ENCODE measurements around the gene GTPBP2.

GTPBP2 gene

DNA sequence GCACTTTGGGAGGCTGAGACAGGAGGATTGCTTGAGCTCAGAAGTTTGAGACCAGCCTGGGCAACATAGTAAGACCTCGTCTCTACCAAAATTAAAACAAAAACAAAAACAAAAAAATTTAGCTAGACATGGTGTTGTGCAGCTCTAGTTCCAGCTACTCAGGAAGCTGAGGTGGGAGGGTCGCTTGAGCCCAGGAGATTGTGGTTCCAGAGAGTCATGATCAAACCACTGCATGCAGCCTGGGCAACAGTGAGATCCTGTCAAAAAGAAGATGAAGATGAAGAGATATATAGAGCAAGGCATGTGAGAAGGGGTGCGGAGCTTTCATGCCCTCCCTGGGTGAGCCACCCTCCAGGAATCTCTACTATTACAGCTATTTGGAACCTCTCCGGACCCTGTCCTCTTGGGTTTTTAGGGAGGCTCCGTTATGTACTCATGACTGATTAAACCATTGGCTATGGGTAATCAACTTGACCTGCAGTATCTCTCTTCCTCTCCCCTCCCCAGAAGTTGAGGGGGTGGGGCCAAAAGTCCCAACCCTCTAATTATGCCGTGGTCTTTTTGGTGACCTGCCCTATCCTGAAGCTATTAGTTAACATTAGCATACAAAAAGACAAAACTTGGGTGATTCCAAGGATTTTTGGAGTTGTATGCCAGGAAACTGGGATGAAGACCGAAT lies 44.0 kb downstream of the GTPBP2 start:
- no peak for DNase-seq (ENCODE audit: low read depth, low spot score)
- H3K9me3 ChIP-seq (ENCODE audit: insufficient read depth, low read length) = no peaks in the 10 kb centered on the region
- no peaks in the 10 kb centered on the region for H3K4me1 ChIP-seq (ENCODE audit: insufficient read depth, insufficient read length)
- H3K9ac ChIP-seq (ENCODE audit: insufficient read length, low read depth) = no peak overlapping the region
- no peak overlapping the region for H3K4me3 ChIP-seq (ENCODE audit: insufficient read length, low read depth)
- no peaks in the 10 kb centered on the region for H3K27me3 ChIP-seq (ENCODE audit: insufficient read depth, insufficient read length)
- peaks cover 47% of the 10 kb centered on the region for H3K36me3 ChIP-seq (ENCODE audit: insufficient read depth, insufficient read length, low read length)
- TF ChIP-seq ZNF274 (IDR thresholded peaks at IDR 0.05; ENCODE audit: low read depth, low read length) (no peak), YY1 (IDR thresholded peaks at IDR 0.05; ENCODE audit: insufficient read depth, insufficient read length) (no peak)

DNA sequence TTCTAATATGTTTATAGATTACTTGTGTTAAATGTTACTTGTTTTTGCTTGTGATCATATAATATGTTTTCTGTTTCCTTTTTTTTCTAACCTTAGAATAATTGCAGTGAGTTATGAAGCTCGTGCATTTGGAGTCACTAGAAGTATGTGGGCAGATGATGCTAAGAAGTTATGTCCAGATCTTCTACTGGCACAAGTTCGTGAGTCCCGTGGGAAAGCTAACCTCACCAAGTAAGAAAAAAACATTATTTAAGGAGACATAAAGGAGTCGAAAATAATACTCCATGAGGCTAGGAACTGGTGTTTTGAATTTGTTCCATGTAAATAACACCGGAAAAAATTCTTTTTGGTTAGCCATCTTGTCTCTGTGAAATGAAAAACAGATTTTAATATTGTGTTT lies 46.2 kb downstream of the GTPBP2 start:
- TF ChIP-seq ZNF274 (IDR thresholded peaks at IDR 0.05; ENCODE audit: low read depth, low read length) (no peak), SUZ12 (IDR thresholded peaks at IDR 0.05; ENCODE audit: extremely low read depth, insufficient read depth, insufficient read length) (no peak), YY1 (IDR thresholded peaks at IDR 0.05; ENCODE audit: insufficient read depth, insufficient read length) (no peak)
- no peak overlapping the region for H3K9ac ChIP-seq (ENCODE audit: insufficient read length, low read depth)
- no peak overlapping the region for H3K4me3 ChIP-seq (ENCODE audit: insufficient read length, low read depth)
- no peak for DNase-seq (ENCODE audit: low read depth, low spot score)
- H3K27me3 ChIP-seq (ENCODE audit: insufficient read depth, insufficient read length) = no peaks in the 10 kb centered on the region
- H3K9me3 ChIP-seq (ENCODE audit: insufficient read depth, low read length) = no peaks in the 10 kb centered on the region
- peaks cover 54% of the 10 kb centered on the region for H3K36me3 ChIP-seq (ENCODE audit: insufficient read depth, insufficient read length, low read length)
- no peaks in the 10 kb centered on the region for H3K4me1 ChIP-seq (ENCODE audit: insufficient read depth, insufficient read length)

DNA sequence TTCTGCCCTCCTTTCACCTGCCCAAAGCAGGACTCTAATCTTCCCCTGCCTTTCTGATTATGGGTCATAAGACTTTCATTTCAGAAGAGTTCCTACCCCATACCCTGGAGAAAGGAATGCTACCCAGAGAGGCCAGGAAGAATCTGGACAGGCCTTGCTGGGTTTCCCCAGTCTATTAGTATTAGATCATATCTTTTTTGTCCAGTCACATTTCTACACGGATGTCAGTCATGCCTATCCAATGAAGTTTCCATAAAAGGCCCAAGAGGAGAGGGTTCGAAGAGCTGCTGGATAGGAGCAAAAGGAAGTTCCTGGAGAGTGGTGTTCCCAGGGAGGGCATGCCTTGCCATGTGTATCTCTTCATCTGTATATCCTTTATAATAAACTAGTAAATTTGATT lies 49.9 kb downstream of the GTPBP2 start:
- Histone ChIP-seq H3K9me3 (ENCODE audit: insufficient read depth, low read length) (no peaks in the 10 kb centered on the region), H3K27me3 (ENCODE audit: insufficient read depth, insufficient read length) (no peaks in the 10 kb centered on the region), H3K9ac (ENCODE audit: insufficient read length, low read depth) (no peak overlapping the region), H3K4me3 (ENCODE audit: insufficient read length, low read depth) (no peak overlapping the region), H3K4me1 (ENCODE audit: insufficient read depth, insufficient read length) (no peaks in the 10 kb centered on the region), H3K36me3 (ENCODE audit: insufficient read depth, insufficient read length, low read length) (peaks cover 28% of the 10 kb centered on the region)
- no peak for DNase-seq (ENCODE audit: low read depth, low spot score)
- TF ChIP-seq SUZ12 (IDR thresholded peaks at IDR 0.05; ENCODE audit: extremely low read depth, insufficient read depth, insufficient read length) (no peak), ZNF274 (IDR thresholded peaks at IDR 0.05; ENCODE audit: low read depth, low read length) (no peak), YY1 (IDR thresholded peaks at IDR 0.05; ENCODE audit: insufficient read depth, insufficient read length) (no peak)

DNA sequence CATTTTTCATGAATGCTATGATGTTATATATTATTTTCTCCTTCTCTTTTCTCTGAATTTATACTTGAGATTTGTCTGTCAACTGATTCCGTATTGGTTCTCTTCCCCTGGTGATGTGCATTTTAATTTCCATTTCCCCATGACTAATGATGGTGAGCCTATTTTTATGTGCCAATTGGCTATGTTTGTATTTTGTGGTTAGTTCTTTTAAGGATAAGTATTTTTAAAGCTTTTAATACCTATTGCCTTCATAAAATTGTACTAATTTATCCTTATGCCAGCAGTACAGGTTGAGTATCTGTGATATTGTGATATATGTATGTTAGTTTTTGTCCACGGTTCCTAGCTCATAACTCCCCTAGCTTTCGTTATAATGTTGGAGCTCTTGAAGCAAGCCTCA lies 50.3 kb downstream of the GTPBP2 start:
- no peaks in the 10 kb centered on the region for H3K27me3 ChIP-seq (ENCODE audit: insufficient read depth, insufficient read length)
- no peaks in the 10 kb centered on the region for H3K4me1 ChIP-seq (ENCODE audit: insufficient read depth, insufficient read length)
- no peaks in the 10 kb centered on the region for H3K9me3 ChIP-seq (ENCODE audit: insufficient read depth, low read length)
- no peak for DNase-seq (ENCODE audit: low read depth, low spot score)
- TF ChIP-seq YY1 (IDR thresholded peaks at IDR 0.05; ENCODE audit: insufficient read depth, insufficient read length) (no peak), SUZ12 (IDR thresholded peaks at IDR 0.05; ENCODE audit: extremely low read depth, insufficient read depth, insufficient read length) (no peak), ZNF274 (IDR thresholded peaks at IDR 0.05; ENCODE audit: low read depth, low read length) (no peak)
- H3K4me3 ChIP-seq (ENCODE audit: insufficient read length, low read depth) = no peak overlapping the region
- peaks cover 24% of the 10 kb centered on the region for H3K36me3 ChIP-seq (ENCODE audit: insufficient read depth, insufficient read length, low read length)
- no peak overlapping the region for H3K9ac ChIP-seq (ENCODE audit: insufficient read length, low read depth)

DNA sequence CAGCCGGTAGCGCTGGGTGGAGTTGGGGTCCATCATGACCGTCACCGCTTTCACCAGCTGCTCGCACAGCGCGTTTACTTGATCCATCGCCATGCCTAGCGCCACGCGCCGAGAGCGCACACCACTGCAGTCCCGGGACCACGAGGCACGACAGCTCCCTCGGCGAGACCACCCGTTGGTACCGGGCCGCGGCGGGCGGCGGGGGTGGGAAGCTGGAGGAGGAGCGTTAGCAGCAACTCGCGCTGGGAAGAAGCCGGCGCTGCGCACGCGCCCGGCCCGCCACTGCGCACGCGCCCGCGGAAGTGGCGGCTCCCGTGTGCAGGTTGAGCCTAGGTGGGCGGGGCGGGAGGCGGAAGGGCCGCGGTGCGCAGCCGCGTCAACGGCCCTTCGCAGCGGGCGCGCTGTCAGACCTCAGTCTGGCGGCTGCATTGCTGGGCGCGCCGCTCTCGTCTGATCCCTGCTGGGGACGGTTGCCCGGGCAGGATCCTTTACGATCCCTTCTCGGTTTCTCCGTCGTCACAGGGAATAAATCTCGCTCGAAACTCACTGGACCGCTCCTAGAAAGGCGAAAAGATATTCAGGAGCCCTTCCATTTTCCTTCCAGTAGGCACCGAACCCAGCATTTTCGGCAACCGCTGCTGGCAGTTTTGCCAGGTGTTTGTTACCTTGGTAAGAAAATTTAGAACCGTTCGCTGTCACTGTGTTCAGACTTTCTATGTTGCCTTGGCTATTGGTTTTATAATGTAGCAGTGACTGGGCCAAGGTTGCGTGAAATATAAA lies 53.1 kb downstream of the GTPBP2 start, which contains the start of the genes POLH and XPO5:
Gene POLH, plus strand, starts transcription at position 414 of the 780 bp plus-strand sequence. CDS start 6,135 bp downstream, outside the sequence.
Gene XPO5, minus strand, starts transcription at position 267 of the 780 bp plus-strand sequence. Its CDS starts 174 bp downstream, at position 93.
- Histone ChIP-seq H3K4me1 (ENCODE audit: insufficient read depth, insufficient read length) (no peaks in the 10 kb centered on the region), H3K36me3 (ENCODE audit: insufficient read depth, insufficient read length, low read length) (peaks cover 31% of the 10 kb centered on the region), H3K27me3 (ENCODE audit: insufficient read depth, insufficient read length) (no peaks in the 10 kb centered on the region), H3K9ac (ENCODE audit: insufficient read length, low read depth) (peak within 1 kb of the TSS; percentile 98), H3K4me3 (ENCODE audit: insufficient read length, low read depth) (peak within 1 kb of the TSS; percentile 95), H3K9me3 (ENCODE audit: insufficient read depth, low read length) (no peaks in the 10 kb centered on the region)
- peak; percentile 77 for DNase-seq (ENCODE audit: low read depth, low spot score)
- TF ChIP-seq YY1 (IDR thresholded peaks at IDR 0.05; ENCODE audit: insufficient read depth, insufficient read length) (no peak), ZNF274 (IDR thresholded peaks at IDR 0.05; ENCODE audit: low read depth, low read length) (no peak), SUZ12 (IDR thresholded peaks at IDR 0.05; ENCODE audit: extremely low read depth, insufficient read depth, insufficient read length) (no peak)

DNA sequence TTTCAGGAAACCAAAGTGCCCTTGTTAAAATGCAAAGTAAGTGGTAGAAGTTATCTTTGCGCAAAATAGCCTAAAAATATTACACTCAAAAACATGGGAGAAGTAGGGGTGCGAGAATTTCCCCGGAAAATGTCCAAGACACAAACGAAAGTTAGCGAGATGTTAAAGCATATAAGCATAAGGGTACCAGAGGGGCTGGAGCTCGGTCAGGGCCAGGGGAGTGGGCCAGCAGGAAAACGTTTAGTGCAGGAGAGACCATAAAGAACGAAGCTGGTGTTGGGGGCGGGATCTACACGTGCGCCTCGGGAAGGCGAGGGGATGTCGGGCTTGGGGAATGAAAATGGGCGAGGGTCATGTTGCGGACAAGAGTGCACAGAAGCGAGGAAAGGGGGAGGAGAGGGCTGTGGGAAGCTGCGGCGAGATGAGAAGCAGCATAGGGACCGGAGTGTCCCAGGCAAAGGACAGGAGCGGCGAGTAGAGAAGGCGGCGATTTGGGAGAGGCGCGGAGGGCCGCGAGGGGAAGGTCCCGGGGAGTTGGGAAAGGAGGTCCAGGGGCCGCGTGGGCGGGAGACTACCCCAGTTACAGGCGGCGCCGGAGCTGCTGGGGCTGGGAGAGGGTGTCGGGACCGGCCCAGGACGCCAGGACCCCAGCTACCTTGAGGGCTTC lies 53.8 kb downstream of the GTPBP2 start:
- Histone ChIP-seq H3K36me3 (ENCODE audit: insufficient read depth, insufficient read length, low read length) (peaks cover 38% of the 10 kb centered on the region), H3K4me1 (ENCODE audit: insufficient read depth, insufficient read length) (no peaks in the 10 kb centered on the region), H3K9me3 (ENCODE audit: insufficient read depth, low read length) (no peaks in the 10 kb centered on the region), H3K27me3 (ENCODE audit: insufficient read depth, insufficient read length) (no peaks in the 10 kb centered on the region), H3K9ac (ENCODE audit: insufficient read length, low read depth) (peak overlapping the region; percentile 98), H3K4me3 (ENCODE audit: insufficient read length, low read depth) (peak overlapping the region; percentile 95)
- no peak for TF ChIP-seq SUZ12 (IDR thresholded peaks at IDR 0.05; ENCODE audit: extremely low read depth, insufficient read depth, insufficient read length)
- no peak for TF ChIP-seq ZNF274 (IDR thresholded peaks at IDR 0.05; ENCODE audit: low read depth, low read length)
- TF ChIP-seq YY1 (IDR thresholded peaks at IDR 0.05; ENCODE audit: insufficient read depth, insufficient read length) = no peak
- DNase-seq (ENCODE audit: low read depth, low spot score) = peak; percentile 5

DNA sequence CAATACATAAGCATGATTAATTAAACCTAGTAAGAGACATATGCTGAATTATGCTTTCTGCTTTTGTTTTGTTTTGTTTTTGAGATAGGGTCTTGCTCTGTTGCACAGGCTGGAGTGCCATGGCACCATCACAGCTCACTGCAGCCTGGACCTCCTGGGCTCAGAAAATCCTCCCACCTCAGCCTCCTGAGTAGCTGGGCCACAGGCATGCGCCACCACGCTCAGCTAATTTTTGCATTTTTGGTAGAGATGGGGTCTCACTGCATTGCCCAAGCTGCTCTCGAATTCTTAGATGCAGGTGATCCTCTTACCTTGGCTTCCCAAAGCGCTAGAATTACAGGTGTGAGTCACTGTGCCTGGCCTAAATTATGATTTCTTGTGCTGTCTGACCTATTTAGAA lies 57.0 kb downstream of the GTPBP2 start:
- no peak for DNase-seq (ENCODE audit: low read depth, low spot score)
- Histone ChIP-seq H3K9me3 (ENCODE audit: insufficient read depth, low read length) (no peaks in the 10 kb centered on the region), H3K9ac (ENCODE audit: insufficient read length, low read depth) (no peak overlapping the region), H3K27me3 (ENCODE audit: insufficient read depth, insufficient read length) (no peaks in the 10 kb centered on the region), H3K4me1 (ENCODE audit: insufficient read depth, insufficient read length) (no peaks in the 10 kb centered on the region), H3K4me3 (ENCODE audit: insufficient read length, low read depth) (no peak overlapping the region), H3K36me3 (ENCODE audit: insufficient read depth, insufficient read length, low read length) (peaks cover 55% of the 10 kb centered on the region)
- no peak for TF ChIP-seq YY1 (IDR thresholded peaks at IDR 0.05; ENCODE audit: insufficient read depth, insufficient read length)
- no peak for TF ChIP-seq SUZ12 (IDR thresholded peaks at IDR 0.05; ENCODE audit: extremely low read depth, insufficient read depth, insufficient read length)
- TF ChIP-seq ZNF274 (IDR thresholded peaks at IDR 0.05; ENCODE audit: low read depth, low read length) = no peak
